NCI-H2029 (cell line): Measurements from ENCODE around the gene ABHD4.
"Not testable (repeated sequence)": the region's sequence is repeated elsewhere in the genome, so short reads cannot be mapped to it uniquely, and the experiment has no call there.

Experiments used
- DNase-seq: peaks from one replicate; lab custom pipeline; 2025; lab: John Stamatoyannopoulos, UW

ABHD4 gene

GRCh38 chr14:22561661-22562579 lies 36.2 kb upstream of the ABHD4 start:
- DNase-seq: no peak

GRCh38 chr14:22563987-22564386 lies 34.1 kb upstream of the ABHD4 start:
- DNase-seq: no peak

GRCh38 chr14:22564463-22564862 lies 33.6 kb upstream of the ABHD4 start:
- DNase-seq: no peak

GRCh38 chr14:22565391-22565945 lies 32.6 kb upstream of the ABHD4 start:
- no peak for DNase-seq

GRCh38 chr14:22566266-22566665 lies 31.8 kb upstream of the ABHD4 start:
- not testable (repeated sequence) for DNase-seq

GRCh38 chr14:22566845-22567244 lies 31.3 kb upstream of the ABHD4 start:
- DNase-seq: no peak

- DNase-seq: no peak
Measured at GRCh38 chr14:22567437-22567836, 30.7 kb upstream of the ABHD4 start.

GRCh38 chr14:22569106-22569736 lies 28.9 kb upstream of the ABHD4 start:
- no peak for DNase-seq

GRCh38 chr14:22569737-22570131 lies 28.4 kb upstream of the ABHD4 start:
- no peak for DNase-seq

GRCh38 chr14:22570132-22570949 lies 27.8 kb upstream of the ABHD4 start:
- DNase-seq: peak; percentile 38

- DNase-seq: no peak
Measured at GRCh38 chr14:22572562-22573058, 25.5 kb upstream of the ABHD4 start.

GRCh38 chr14:22573804-22574203 lies 24.3 kb upstream of the ABHD4 start:
- no peak for DNase-seq

- no peak for DNase-seq
Measured at GRCh38 chr14:22577334-22577908, 20.7 kb upstream of the ABHD4 start.

- no peak for DNase-seq
Measured at GRCh38 chr14:22579236-22579635, 18.9 kb upstream of the ABHD4 start.

- DNase-seq: no peak
Measured at GRCh38 chr14:22579881-22580280, 18.2 kb upstream of the ABHD4 start.

GRCh38 chr14:22580625-22581024 lies 17.5 kb upstream of the ABHD4 start:
- DNase-seq: no peak

GRCh38 chr14:22583994-22584393 lies 14.1 kb upstream of the ABHD4 start:
- no peak for DNase-seq

- DNase-seq: no peak
Measured at GRCh38 chr14:22587247-22587646, 10.9 kb upstream of the ABHD4 start.

- not testable (repeated sequence) for DNase-seq
Measured at GRCh38 chr14:22587677-22588422, 10.2 kb upstream of the ABHD4 start.

GRCh38 chr14:22588526-22589095 lies 9.5 kb upstream of the ABHD4 start:
- no peak for DNase-seq
